MCF 10A (cell line): Measurements from ENCODE around the gene OR5B3. TPM values are rescaled to one million over a fixed set of nuclear protein-coding genes. Genes with fewer than 3 reads are reported as not detected.

Source experiments
- BruUV-seq: library from RNA; stranded (reverse); fragments of 400-500 nt; replicated peaks from 2 replicates; lab custom pipeline; 2021; lab: Mats Ljungman, UMichigan
- CTCF ChIA-PET: fragments of 300-600 bp; sonication (Branson Sonifier 250); formaldehyde crosslinking; extraction: SDS; loops from one replicate; lab custom pipeline; 2021; ENCODE audit warnings: antibody characterized with exemption, inconsistent platforms; lab: Yijun Ruan, JAX
- POLR2A ChIA-PET: fragments of 300-600, 350-650 bp; sonication (Branson Sonifier 250); formaldehyde crosslinking; extraction: SDS; loops from one replicate; lab custom pipeline; 2020; ENCODE audit warnings: antibody characterized with exemption, inconsistent platforms; lab: Yijun Ruan, JAX
- DNase-seq: peaks from one replicate; pipeline ENCODE4 v3.0.0-alpha.2; 2018; ENCODE audit not compliant: unreplicated experiment
- H3K27ac Mint-ChIP-seq: one replicate; pipeline ENCODE4 v1.8.0; 2022; ENCODE audit warnings: mild to moderate bottlenecking, low read depth, mixed read lengths; ENCODE audit not compliant: unreplicated experiment
- H3K27me3 Mint-ChIP-seq: one replicate; pipeline ENCODE4 v1.8.0; 2022; ENCODE audit warnings: mixed read lengths; ENCODE audit not compliant: insufficient read depth, unreplicated experiment
- H3K36me3 Mint-ChIP-seq: one replicate; pipeline ENCODE4 v1.8.0; 2022; ENCODE audit warnings: mild to moderate bottlenecking, moderate library complexity, mixed read lengths; ENCODE audit not compliant: insufficient read depth, unreplicated experiment
- H3K4me1 Mint-ChIP-seq: one replicate; pipeline ENCODE4 v1.8.0; 2022; ENCODE audit warnings: mixed read lengths; ENCODE audit not compliant: insufficient read depth, unreplicated experiment
- H3K4me3 Mint-ChIP-seq: one replicate; pipeline ENCODE4 v1.8.0; 2022; ENCODE audit warnings: mild to moderate bottlenecking, moderate library complexity, mixed read lengths; ENCODE audit not compliant: unreplicated experiment
- H3K9me3 Mint-ChIP-seq: one replicate; pipeline ENCODE4 v1.8.0; 2022; ENCODE audit warnings: mixed read lengths; ENCODE audit not compliant: unreplicated experiment
- intact Hi-C: fragments of 100-400 bp; cut with micrococcal nuclease; formaldehyde crosslinking; loops from 2 replicates; pipeline ENCODE4 v1.14.1; 2022
- total RNA-seq: library from RNA; stranded (reverse); gene quantifications from 2 replicates; pipeline ENCODE4 v1.2.3, GENCODE V29; 2022
- TF ChIP-seq, protein P1 (sequence below): fragments of 200-600 bp; IDR thresholded peaks from one replicate; pipeline ENCODE4 v1.8.0; 2022; ENCODE audit warnings: antibody characterized with exemption, mild to moderate bottlenecking; ENCODE audit not compliant: unreplicated experiment

OR5B3 gene
- total RNA-seq, 1 experiment from 2014 or later: not detected

DNA sequence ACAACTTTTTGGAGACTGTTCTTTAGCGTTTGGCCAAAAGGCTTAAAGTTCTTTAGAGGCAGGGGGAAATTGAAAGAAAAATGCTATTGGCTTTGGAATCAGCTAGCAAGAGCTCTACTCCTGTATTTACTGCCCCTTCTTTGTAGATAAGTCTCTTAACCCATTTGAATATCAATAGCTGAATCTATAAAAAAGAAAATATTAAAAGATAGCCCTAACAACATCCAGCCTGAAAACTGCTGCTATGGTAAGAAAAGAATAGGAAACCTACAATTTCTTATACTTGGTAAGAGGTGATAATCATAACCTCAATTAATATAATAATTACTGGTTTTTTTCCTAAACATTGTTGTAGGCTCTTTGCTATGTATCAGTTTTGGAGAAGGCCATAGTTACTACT, 35.5 kb upstream of the OR5B3 start, which contains the start of gene OR5B12:
TSS of gene OR5B12 (minus strand) at position 101 of the 400 bp plus-strand sequence. CDS start 2,085 bp downstream, outside the sequence.
- ChIA-PET CTCF (no interaction called here), POLR2A (no interaction called here)
- Mint-ChIP-seq H3K36me3 (no peaks in the 10 kb centered on the region), H3K9me3 (no peaks in the 10 kb centered on the region), H3K27me3 (no peaks in the 10 kb centered on the region), H3K4me3 (no peak within 1 kb of the TSS), H3K27ac (no peak within 1 kb of the TSS), H3K4me1 (no peaks in the 10 kb centered on the region)
- no TSS peak for BruUV-seq
- TF ChIP-seq, protein P1, sequence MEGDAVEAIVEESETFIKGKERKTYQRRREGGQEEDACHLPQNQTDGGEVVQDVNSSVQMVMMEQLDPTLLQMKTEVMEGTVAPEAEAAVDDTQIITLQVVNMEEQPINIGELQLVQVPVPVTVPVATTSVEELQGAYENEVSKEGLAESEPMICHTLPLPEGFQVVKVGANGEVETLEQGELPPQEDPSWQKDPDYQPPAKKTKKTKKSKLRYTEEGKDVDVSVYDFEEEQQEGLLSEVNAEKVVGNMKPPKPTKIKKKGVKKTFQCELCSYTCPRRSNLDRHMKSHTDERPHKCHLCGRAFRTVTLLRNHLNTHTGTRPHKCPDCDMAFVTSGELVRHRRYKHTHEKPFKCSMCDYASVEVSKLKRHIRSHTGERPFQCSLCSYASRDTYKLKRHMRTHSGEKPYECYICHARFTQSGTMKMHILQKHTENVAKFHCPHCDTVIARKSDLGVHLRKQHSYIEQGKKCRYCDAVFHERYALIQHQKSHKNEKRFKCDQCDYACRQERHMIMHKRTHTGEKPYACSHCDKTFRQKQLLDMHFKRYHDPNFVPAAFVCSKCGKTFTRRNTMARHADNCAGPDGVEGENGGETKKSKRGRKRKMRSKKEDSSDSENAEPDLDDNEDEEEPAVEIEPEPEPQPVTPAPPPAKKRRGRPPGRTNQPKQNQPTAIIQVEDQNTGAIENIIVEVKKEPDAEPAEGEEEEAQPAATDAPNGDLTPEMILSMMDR: no peak
- intact Hi-C loops: no loop called here
- DNase-seq: no peak

GRCh38 chr11:58438486-58438885, 31.8 kb upstream of the OR5B3 start:
- Mint-ChIP-seq H3K27me3 (no peaks in the 10 kb centered on the region), H3K36me3 (no peaks in the 10 kb centered on the region), H3K4me1 (no peaks in the 10 kb centered on the region), H3K4me3 (no peak overlapping the region), H3K9me3 (no peaks in the 10 kb centered on the region), H3K27ac (no peak overlapping the region)
- TF ChIP-seq, protein P1: no peak
- no peak for DNase-seq
- no TSS peak for BruUV-seq
- intact Hi-C loops: no loop called here
- ChIA-PET POLR2A (no interaction called here), CTCF (no interaction called here)

GRCh38 chr11:58434217-58434616, 27.5 kb upstream of the OR5B3 start:
- Mint-ChIP-seq H3K4me1 (no peaks in the 10 kb centered on the region), H3K27ac (no peak overlapping the region), H3K9me3 (no peaks in the 10 kb centered on the region), H3K36me3 (no peaks in the 10 kb centered on the region), H3K4me3 (no peak overlapping the region), H3K27me3 (peaks cover 20% of the 10 kb centered on the region)
- ChIA-PET CTCF (no interaction called here), POLR2A (no interaction called here)
- intact Hi-C loops: no loop called here
- BruUV-seq: no TSS peak
- no peak for DNase-seq
- TF ChIP-seq, protein P1: no peak

DNA sequence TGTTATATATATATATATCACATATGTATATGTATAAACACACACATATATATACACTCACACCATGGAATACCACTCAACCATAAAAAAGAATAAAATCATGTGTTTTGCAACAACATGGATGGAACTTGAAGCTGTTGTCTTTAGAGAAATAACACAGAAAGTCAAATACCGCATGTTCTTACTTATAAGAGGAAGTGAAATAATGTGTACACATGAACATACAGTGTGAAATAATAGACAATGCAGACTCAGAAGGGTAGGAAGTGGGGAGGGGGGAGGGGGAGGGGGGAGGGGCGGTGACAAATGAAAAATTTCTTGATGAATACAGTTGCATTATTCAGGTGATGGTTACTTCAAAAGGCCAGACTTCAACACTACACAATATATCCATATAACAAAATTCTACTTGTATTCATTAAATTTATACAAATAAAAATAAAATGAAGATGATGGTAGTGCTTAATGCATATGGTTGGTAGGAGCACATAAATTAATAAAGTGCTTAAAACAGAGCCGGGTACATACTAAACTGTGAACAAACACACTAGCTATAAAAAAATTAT, 27.0 kb upstream of the OR5B3 start:
- no peaks in the 10 kb centered on the region for H3K36me3 Mint-ChIP-seq
- ChIA-PET CTCF (no interaction called here), POLR2A (no interaction called here)
- no peaks in the 10 kb centered on the region for H3K9me3 Mint-ChIP-seq
- intact Hi-C loops: no loop called here
- no peak overlapping the region for H3K4me3 Mint-ChIP-seq
- peaks cover 25% of the 10 kb centered on the region for H3K27me3 Mint-ChIP-seq
- no peak overlapping the region for H3K27ac Mint-ChIP-seq
- no peaks in the 10 kb centered on the region for H3K4me1 Mint-ChIP-seq
- BruUV-seq: no TSS peak
- no peak for DNase-seq
- TF ChIP-seq, protein P1: no peak
